HG02678 (cell line): ENCODE measurements around the gene ZNF677.
"Not testable (repeated sequence)": the region's sequence is repeated elsewhere in the genome, so short reads cannot be mapped to it uniquely, and the experiment has no call there.

ENCODE experiments used
- ATAC-seq: cut with Tn5 transposase; IDR thresholded peaks from one replicate; pipeline ENCODE4 v1.9.1; 2021; ENCODE audit warnings: mild to moderate bottlenecking, moderate library complexity; ENCODE audit not compliant: unreplicated experiment

The ZNF677 gene

DNA sequence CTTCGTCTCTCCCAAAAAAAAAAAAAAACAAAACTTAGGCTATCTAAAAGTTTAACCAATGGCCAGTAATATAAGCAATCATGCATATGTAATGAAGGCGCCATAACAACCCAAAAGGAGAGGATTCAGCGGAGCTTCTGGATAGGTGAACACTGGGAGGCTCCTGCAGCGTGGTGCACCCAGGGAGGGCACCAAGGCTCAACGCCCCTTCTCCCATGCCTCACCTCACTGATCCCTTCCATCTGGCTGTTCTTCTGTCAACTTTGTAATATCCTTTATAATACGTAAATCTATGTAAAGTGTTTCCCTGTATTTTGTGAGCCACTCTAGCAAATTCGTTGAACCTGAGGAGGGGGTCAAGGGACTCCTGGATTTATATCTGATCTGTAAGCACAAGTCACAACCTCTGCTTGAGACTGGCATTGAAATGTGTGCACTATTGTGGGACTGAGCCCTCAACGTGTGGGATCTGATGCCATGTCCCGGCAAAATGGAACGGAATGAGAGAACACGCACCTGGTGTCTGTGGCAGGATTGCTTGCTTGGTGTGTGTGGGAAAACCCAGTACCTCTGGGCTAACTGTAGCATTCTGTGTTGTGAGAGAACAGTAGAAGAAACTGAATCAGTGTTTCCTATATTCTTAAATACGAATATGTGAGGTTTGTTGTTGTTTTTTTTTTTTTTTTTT lies 61.0 kb downstream of the ZNF677 start:
- ATAC-seq: no peak

DNA sequence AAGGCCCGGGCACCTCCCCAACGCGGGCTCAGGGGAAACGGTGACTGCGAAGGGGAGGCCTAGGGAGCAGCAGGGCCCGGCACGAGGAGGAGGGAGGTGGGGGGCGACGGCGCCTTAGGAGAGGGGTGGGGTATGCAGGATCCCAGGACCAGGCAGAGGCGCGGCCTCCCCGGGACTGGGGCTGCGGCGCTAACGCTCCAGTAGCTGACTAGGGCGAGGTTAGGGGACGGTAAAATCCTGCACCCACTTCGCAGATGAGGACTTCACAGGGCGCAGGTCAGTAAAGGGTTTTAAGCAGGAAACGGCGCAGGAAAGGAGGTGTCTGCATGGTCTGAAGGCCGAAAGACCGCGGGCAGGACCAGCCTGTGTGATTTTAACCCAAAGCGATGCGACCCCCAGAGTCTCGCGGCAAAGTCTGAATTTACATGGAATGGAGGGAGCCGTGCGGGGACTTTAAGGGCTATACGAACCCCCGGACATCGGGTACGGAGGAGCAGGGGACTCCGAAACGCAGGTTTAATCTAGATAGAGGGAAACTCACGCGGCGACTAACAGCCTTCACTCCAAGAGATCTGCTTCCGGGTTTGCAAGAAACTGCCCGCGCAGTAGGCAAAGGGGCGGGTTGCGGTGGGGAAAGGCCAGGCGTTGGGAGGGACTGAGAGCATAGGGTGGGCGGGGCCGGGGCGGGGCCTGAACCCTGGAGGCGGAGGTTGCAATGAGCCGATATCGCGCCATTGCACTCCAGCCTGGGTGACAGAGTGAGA lies 61.7 kb downstream of the ZNF677 start, which contains the start of gene ZNF665:
ZNF665 (minus strand) TSS at position 588 of the 764 bp plus-strand sequence. CDS start 10,460 bp downstream, outside the sequence.
- peak; percentile 47 for ATAC-seq

DNA sequence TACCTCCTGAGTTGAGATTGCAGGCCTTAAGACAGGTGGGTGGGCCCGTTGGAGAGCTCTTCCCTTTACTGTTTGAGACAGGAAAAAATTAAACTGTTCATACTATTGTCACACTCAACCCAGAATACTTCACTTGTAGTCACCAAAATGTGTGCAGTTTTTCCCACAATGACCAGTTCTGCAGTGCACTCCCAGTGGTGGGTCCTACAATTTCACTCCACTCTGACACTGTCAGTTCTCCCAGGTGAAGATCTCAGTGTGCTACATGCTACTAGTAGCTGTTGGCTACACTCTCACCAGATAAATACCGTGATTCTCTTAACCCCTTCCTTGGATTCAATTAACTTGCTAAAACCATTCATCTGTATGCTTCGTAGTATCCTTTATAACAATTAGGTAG lies 64.4 kb downstream of the ZNF677 start:
- no peak for ATAC-seq

DNA sequence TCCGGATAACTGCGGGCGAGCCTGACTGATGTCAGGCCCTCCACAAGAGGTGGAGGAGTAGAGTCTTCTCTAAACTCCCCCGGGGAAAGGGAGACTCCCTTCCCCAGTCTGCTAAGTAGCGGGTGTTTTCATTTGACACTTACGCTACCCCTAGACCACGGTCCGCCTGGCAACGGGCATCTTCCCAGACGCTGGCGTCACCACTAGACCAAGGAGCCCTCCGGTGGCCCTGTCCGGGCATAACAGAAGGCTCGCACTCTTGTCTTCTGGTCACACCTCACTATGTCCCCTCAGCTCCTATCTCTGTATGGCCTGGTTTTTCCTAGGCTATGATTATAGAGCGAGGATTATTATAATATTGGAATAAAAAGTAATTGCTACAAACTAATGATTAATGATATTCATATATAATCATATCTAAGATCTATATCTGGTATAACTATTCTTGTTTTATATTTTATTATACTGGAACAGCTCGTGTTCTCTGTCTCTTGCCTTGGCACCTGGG lies 64.9 kb downstream of the ZNF677 start:
- ATAC-seq: not testable (repeated sequence)
